Esophagus squamous epithelium (tissue), 4 donors: Measurements from ENCODE around the gene PDZRN3.

Source experiments
- CTCF ChIP-seq, 6 experiments: fragments of 450-650 bp in 4 of 6; fragments of 200-600 bp in 2 of 6; sonication (generic) in 2 of 6; IDR thresholded peaks; one replicate each; pipeline ENCODE4 v1.5.1; 2016 to 2019; ENCODE audit warnings: antibody characterized with exemption in 6 of 6, mild to moderate bottlenecking in 4 of 6, moderate library complexity in 4 of 6
- POLR2A ChIP-seq, 4 donors: fragments of 450-650 bp; IDR thresholded peaks; one replicate each; pipeline ENCODE4 v1.6.1; 2017; ENCODE audit warnings: antibody characterized with exemption in 4 of 4, mild to moderate bottlenecking in 4 of 4, moderate library complexity in 3 of 4

DNA sequence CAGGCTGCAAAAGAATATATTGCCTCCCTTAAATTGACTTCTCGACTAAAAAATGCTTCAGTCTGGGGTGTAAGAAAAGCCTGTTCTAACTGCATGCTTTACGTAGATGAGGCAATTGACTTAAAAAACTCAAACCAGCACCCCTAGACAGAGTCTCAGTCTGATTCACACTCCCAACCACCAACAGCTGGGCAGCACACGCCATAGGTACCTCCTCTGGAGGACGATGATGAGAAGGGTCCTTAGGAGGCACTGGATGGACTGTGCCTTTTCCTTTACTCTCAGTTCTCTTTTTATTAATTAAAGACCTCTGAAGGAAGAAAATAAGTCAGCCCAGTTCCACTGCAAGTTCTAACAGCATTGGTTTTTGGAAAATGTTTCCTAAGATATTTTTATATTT is 175.0 kb downstream of the PDZRN3 start:
- no peak for TF ChIP-seq CTCF (IDR thresholded peaks at IDR 0.05)
- no peak for TF ChIP-seq POLR2A (IDR thresholded peaks at IDR 0.05)
